Measurements from ENCODE around the gene TNS1. TPM values are rescaled to one million over a fixed set of nuclear protein-coding genes. Genes with fewer than 3 reads are reported as not detected.

The TNS1 gene
- polyA plus RNA-seq, 3 donors: 0.26 to 1.6 (median 1.5) TPM

DNA sequence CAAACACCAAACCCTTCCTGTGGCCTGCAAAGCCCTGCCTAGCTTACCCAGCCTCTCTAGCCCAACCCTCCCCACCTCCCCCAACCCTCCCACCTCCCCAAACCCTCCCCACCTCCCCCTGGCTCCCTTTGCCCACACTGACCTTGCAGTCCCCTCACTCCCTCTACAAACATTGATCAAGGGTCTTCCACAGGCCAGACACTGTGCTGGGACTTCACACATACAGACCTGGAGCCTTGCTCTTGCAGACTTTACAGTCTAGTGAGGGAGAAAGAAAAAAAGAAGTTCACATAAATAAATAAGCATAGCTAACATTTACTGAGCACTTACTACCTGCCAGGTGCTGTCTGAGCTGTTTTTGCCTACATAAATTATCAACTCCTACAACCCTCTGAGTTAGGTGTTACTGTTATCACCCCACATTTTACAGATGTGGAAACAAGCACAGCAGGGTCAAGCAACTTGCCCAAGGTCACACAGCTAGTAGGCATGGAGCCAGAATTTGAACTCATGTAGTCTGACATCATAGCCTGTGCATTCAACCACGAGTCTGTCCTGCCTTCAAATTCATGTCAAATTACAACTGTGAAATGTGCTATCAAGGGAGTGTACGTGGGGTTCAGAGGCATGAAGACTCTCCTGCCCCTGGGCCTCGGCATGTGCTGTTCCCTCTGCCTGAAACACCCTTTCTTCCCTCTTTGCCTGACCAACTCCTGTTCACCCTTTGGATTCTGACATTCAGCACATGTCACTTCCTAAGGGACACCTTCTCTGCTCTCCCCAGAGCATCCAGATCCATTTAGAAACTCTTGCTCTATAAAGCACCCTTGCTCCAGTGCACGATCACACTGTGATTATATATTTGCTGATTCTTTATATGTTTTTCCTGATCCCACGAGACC, 209.9 kb downstream of the TNS1 start:
- DNase-seq: peak in 1 of 3 donors; percentile 1
- peaks cover 0 to 9% (median 6%) of the 10 kb centered on the region in 3 donors for H3K27me3 Mint-ChIP-seq (ENCODE audit: low read depth in 3 of 3)
- H2AFZ ChIP-seq (ENCODE audit: insufficient read depth, low read depth, low read length, poor library complexity, severe bottlenecking): no peak overlapping the region
- no peaks in the 10 kb centered on the region for H3K27me3 ChIP-seq (ENCODE audit: control insufficient read depth in 2 of 2, insufficient read depth in 2 of 2, low read length in 2 of 2)
- peaks cover 2 to 6% (median 4%) of the 10 kb centered on the region in 7 donors for H3K9me3 Mint-ChIP-seq
- no peaks in the 10 kb centered on the region for H3K36me3 ChIP-seq (replicated peaks in 1 of 2; ENCODE audit: control insufficient read depth in 1 of 2, insufficient read depth in 2 of 2, low read length in 2 of 2)
- peaks cover 39% of the 10 kb centered on the region for H3K4me1 Mint-ChIP-seq
- H3K27ac Mint-ChIP-seq: no peak overlapping the region
- H3K4me2 ChIP-seq (replicated peaks; ENCODE audit: extremely low read depth, low read length, poor library complexity, severe bottlenecking): no peak overlapping the region
- no peak overlapping the region for H3K4me3 ChIP-seq (replicated peaks in 1 of 3; ENCODE audit: low read depth in 2 of 3, low read length in 3 of 3)
- H3K9ac ChIP-seq (ENCODE audit: insufficient read depth, low read length, poor library complexity, severe bottlenecking): no peak overlapping the region
- H3K4me3 Mint-ChIP-seq: no peak overlapping the region
- peaks cover 23 to 28% of the 10 kb centered on the region in 2 donors for H3K4me1 ChIP-seq (ENCODE audit: control insufficient read depth in 1 of 2, insufficient read depth in 2 of 2, low read length in 2 of 2)
- H3K9me3 ChIP-seq (replicated peaks in 1 of 2; ENCODE audit: control insufficient read depth in 1 of 2, insufficient read depth in 1 of 2, low read length in 2 of 2): no peaks in the 10 kb centered on the region
- no peak overlapping the region for H3K27ac ChIP-seq (ENCODE audit: low read depth in 1 of 2, low read length in 2 of 2)
- H4K20me1 ChIP-seq (ENCODE audit: insufficient read depth, low read length): no peaks in the 10 kb centered on the region
- TF ChIP-seq, protein P1, sequence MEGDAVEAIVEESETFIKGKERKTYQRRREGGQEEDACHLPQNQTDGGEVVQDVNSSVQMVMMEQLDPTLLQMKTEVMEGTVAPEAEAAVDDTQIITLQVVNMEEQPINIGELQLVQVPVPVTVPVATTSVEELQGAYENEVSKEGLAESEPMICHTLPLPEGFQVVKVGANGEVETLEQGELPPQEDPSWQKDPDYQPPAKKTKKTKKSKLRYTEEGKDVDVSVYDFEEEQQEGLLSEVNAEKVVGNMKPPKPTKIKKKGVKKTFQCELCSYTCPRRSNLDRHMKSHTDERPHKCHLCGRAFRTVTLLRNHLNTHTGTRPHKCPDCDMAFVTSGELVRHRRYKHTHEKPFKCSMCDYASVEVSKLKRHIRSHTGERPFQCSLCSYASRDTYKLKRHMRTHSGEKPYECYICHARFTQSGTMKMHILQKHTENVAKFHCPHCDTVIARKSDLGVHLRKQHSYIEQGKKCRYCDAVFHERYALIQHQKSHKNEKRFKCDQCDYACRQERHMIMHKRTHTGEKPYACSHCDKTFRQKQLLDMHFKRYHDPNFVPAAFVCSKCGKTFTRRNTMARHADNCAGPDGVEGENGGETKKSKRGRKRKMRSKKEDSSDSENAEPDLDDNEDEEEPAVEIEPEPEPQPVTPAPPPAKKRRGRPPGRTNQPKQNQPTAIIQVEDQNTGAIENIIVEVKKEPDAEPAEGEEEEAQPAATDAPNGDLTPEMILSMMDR (IDR thresholded peaks at IDR 0.05): no peak
- WGBS (ENCODE audit: insufficient coverage): 89% methylated on average over 4 of the region's 5 CpGs
- intact Hi-C loops (cut with micrococcal nuclease): loop anchor here (5.0 to 10.0 kb wide), 2 partner anchors 49 to 52 kb away; no protein-coding TSS in a partner anchor
- H3K36me3 Mint-ChIP-seq: no peaks in the 10 kb centered on the region
- H3K79me2 ChIP-seq (ENCODE audit: insufficient read depth, low read length): no peaks in the 10 kb centered on the region

DNA sequence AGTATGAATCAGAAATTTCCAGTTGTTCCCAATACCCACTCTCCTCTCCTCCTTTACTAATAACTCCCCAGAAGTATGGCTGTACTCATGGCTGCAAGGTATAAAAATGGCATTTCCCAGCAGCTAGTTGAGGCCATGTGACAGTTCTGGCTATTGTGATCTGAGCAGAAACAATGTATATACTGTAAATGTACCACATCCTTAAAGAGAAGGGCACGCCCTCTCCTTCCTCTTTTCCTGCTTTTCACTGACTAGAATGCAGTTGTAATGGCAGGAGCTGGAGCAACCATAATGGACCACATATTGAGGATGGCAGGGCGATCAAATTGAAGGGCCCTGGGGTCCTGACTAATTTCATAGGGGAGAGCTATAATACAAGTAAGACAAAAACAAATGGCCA, 211.2 kb downstream of the TNS1 start:
- Mint-ChIP-seq H3K4me1 (peaks cover 29% of the 10 kb centered on the region), H3K27me3 (ENCODE audit: low read depth in 3 of 3) (peaks cover 0 to 9% (median 5%) of the 10 kb centered on the region in 3 donors), H3K36me3 (no peaks in the 10 kb centered on the region), H3K27ac (peak overlapping the region in 2 of 7 donors; percentile 22 to 77), H3K4me3 (no peak overlapping the region), H3K9me3 (peaks cover 2 to 8% (median 5%) of the 10 kb centered on the region in 7 donors)
- TF ChIP-seq, protein P1 (IDR thresholded peaks at IDR 0.05): no peak
- WGBS (ENCODE audit: insufficient coverage): no CpG with 5 or more reads among the region's 2 CpGs
- Histone ChIP-seq H3K9me3 (replicated peaks in 1 of 2; ENCODE audit: control insufficient read depth in 1 of 2, insufficient read depth in 1 of 2, low read length in 2 of 2) (no peaks in the 10 kb centered on the region), H3K4me1 (ENCODE audit: control insufficient read depth in 1 of 2, insufficient read depth in 2 of 2, low read length in 2 of 2) (peaks cover 22 to 28% of the 10 kb centered on the region in 2 donors), H3K27ac (ENCODE audit: low read depth in 1 of 2, low read length in 2 of 2) (no peak overlapping the region), H3K27me3 (ENCODE audit: control insufficient read depth in 2 of 2, insufficient read depth in 2 of 2, low read length in 2 of 2) (no peaks in the 10 kb centered on the region), H3K4me2 (replicated peaks; ENCODE audit: extremely low read depth, low read length, poor library complexity, severe bottlenecking) (no peak overlapping the region), H4K20me1 (ENCODE audit: insufficient read depth, low read length) (no peaks in the 10 kb centered on the region), H3K79me2 (ENCODE audit: insufficient read depth, low read length) (no peaks in the 10 kb centered on the region), H2AFZ (ENCODE audit: insufficient read depth, low read depth, low read length, poor library complexity, severe bottlenecking) (no peak overlapping the region), H3K36me3 (replicated peaks in 1 of 2; ENCODE audit: control insufficient read depth in 1 of 2, insufficient read depth in 2 of 2, low read length in 2 of 2) (no peaks in the 10 kb centered on the region), H3K9ac (ENCODE audit: insufficient read depth, low read length, poor library complexity, severe bottlenecking) (no peak overlapping the region), H3K4me3 (replicated peaks in 1 of 3; ENCODE audit: low read depth in 2 of 3, low read length in 3 of 3) (no peak overlapping the region)
- peak in 2 of 3 donors; percentile 12 to 33 for DNase-seq
- intact Hi-C loops (cut with micrococcal nuclease): loop anchor here (5.0 to 10.0 kb wide), 2 partner anchors 51 to 53 kb away; no protein-coding TSS in a partner anchor

Measured in CD14-positive monocyte (primary cell).